ENCODE results near the gene GYG2.

Gene GYG2

DNA sequence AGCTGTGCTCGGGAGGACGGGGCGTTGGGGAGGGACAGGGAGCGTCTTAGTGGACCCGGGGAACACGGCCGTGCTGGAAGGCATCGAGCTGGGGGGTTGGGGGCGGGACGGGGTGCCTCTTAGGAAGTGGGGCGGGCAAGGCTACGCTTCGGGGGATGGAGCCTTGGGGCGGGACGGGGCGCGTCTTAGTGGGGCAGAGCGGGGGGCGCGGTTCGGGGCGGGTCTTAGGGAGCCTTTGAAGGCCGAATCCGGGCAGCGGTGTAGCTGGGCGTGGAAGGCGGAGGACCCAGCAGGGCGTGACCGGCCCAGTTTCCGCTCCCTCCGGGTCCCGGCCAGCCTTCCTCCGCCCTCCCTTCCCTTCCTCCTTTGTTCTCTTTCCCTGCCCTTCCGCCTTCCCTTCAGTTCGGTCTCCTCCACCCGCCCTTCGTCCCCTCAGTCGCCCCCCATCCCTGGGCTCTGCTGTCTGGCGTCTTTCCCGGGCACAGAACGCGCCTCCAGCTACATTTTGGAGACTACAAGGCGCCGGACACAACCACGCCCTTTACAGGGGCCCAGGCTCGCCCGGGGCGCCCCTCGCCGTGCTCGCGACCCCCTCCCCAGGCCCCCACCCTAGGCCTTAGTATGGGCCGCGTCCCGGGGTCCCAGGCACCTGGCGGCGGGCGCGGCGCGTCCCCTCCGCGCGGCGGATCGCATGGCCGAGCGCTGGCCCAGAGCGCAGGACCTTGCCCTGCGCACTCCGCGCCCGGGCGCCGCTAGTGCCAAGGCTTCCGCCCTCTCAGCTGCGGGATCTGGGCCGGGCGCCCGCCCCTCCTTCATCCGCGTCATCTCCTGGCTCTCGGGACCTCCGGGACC, 100.1 kb downstream of the GYG2 start, which contains the start of gene ARSD:
TSS of gene ARSD (minus strand) at position 757 of the 852 bp plus-strand sequence. CDS start at position 693, 64 bp downstream.
- Mint-ChIP-seq H3K4me1 (peaks cover 5% of the 10 kb centered on the region), H3K36me3 (no peaks in the 10 kb centered on the region), H3K4me3 (peak within 1 kb of the TSS; percentile 63), H3K27ac (no peak within 1 kb of the TSS), H3K9me3 (no peaks in the 10 kb centered on the region)
- ATAC-seq = peak; percentile 93
- DNase-seq (ENCODE audit: low spot score in 2 of 2) = peak; percentile 7 to 67

DNA sequence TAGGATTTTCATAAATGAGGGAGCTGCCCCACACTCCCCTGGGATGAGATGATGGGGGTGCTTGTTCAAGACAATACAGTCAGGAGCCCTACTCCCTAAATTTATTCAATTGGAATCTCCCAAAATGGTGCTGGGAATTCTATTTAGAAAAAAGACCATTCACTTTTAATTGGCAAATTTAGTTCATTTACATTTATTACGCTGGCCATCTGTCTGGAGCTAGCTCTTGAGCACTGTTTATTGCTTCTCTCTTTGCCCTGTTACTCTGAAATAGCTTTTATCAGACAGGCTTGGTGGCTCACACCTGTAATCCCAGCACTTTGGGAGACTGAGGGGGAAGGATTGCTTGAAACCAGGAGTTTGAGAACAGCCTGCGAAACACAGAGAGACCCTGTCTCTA, 102.4 kb downstream of the GYG2 start:
- ATAC-seq (no peak), DNase-seq (ENCODE audit: low spot score in 2 of 2) (no peak)
- Mint-ChIP-seq H3K27ac (no peak overlapping the region), H3K36me3 (no peaks in the 10 kb centered on the region), H3K9me3 (no peaks in the 10 kb centered on the region), H3K4me1 (peaks cover 5% of the 10 kb centered on the region), H3K4me3 (no peak overlapping the region)

DNA sequence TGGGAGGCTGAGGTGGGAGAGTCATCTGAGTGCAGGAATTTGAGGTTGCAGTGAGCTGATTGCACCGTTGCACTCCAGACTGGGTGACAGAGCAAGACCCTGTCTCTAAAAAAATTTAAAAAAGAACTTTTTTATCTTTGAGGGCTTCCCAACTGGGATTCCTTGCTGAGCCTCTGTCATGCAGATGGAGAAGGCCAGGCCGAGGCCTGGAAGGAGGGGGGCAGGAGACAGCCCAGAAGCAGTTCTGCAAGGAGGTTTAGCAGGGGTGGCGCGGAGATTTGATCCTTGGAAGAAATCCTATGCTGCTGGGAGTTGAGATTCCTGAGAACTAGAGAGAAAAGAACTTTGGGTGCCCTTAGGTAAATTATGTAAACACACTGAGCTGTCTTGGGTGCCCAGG, 102.9 kb downstream of the GYG2 start:
- H3K4me3 Mint-ChIP-seq = no peak overlapping the region
- H3K9me3 Mint-ChIP-seq = no peaks in the 10 kb centered on the region
- no peak for ATAC-seq
- DNase-seq (ENCODE audit: low spot score in 2 of 2) = no peak
- peaks cover 5% of the 10 kb centered on the region for H3K4me1 Mint-ChIP-seq
- H3K27ac Mint-ChIP-seq = no peak overlapping the region
- H3K36me3 Mint-ChIP-seq = no peaks in the 10 kb centered on the region
